HL-60 (cell line): ENCODE measurements around the gene EPB41L2.

ENCODE experiments used
- DNase-seq, 2 experiments: peaks; one replicate each; pipeline ENCODE4 v3.0.0-alpha.2; 2010 to 2020; ENCODE audit warnings: low read depth in 1 of 2, low spot score in 1 of 2
- H3K27ac ChIP-seq: fragments of 250-450 bp; sonication (Bioruptor Pico); replicated peaks from 2 replicates; pipeline ENCODE4 v1.5.1; 2020; ENCODE audit warnings: mild to moderate bottlenecking, moderate library complexity
- H3K27me3 ChIP-seq: fragments of 250-450 bp; sonication (Bioruptor Pico); 2 replicates; pipeline ENCODE4 v1.5.1; 2021; ENCODE audit warnings: mild to moderate bottlenecking, moderate library complexity; ENCODE audit not compliant: insufficient read depth, poor library complexity, severe bottlenecking
- H3K4me3 ChIP-seq: replicated peaks from 2 replicates; pipeline ENCODE4 v1.5.1; 2011; ENCODE audit warnings: mild to moderate bottlenecking, control low read depth, low read length; ENCODE audit not compliant: insufficient read depth
- GABPA ChIP-seq: IDR thresholded peaks from 2 replicates; pipeline ENCODE4 v1.6.1; 2012; ENCODE audit warnings: low read depth
- POLR2AphosphoS5 ChIP-seq: IDR thresholded peaks from 2 replicates; pipeline ENCODE4 v1.6.1; 2012; ENCODE audit warnings: low read depth
- REST ChIP-seq: IDR thresholded peaks from 2 replicates; pipeline ENCODE4 v1.6.1; 2012; ENCODE audit warnings: low read depth; ENCODE audit not compliant: insufficient replicate concordance
- SPI1 ChIP-seq: IDR thresholded peaks from 2 replicates; pipeline ENCODE4 v1.6.1; 2012; ENCODE audit warnings: low read depth, mild to moderate bottlenecking, borderline replicate concordance
- TF ChIP-seq, protein P1 (sequence below): IDR thresholded peaks from one replicate; pipeline ENCODE4 v1.5.1; 2011; ENCODE audit warnings: low read length, control low read depth, inconsistent platforms; ENCODE audit not compliant: insufficient read depth

EPB41L2 gene

DNA sequence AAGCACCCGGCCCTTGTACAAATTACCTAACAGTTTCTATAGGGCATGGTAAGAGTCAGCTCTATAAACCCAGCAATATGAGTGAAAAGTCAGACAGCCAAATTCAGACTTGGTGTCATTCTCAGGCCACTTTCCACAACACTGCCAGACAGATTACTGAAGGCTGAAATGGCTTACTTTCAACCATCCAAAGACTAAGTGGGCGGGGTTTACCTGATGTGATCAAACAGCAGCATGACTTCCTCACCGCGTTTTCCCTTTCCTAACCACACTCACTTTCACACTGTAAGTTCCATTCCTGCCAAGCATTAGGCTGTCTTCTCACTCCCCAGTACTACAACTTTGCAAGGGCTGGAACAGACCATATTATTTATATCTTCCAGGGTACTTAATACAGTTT is 149.9 kb downstream of the EPB41L2 start:
- Histone ChIP-seq H3K4me3 (no peak overlapping the region), H3K27ac (no peak overlapping the region), H3K27me3 (peaks cover 2% of the 10 kb centered on the region)
- DNase-seq: no peak
- TF ChIP-seq, protein P1, sequence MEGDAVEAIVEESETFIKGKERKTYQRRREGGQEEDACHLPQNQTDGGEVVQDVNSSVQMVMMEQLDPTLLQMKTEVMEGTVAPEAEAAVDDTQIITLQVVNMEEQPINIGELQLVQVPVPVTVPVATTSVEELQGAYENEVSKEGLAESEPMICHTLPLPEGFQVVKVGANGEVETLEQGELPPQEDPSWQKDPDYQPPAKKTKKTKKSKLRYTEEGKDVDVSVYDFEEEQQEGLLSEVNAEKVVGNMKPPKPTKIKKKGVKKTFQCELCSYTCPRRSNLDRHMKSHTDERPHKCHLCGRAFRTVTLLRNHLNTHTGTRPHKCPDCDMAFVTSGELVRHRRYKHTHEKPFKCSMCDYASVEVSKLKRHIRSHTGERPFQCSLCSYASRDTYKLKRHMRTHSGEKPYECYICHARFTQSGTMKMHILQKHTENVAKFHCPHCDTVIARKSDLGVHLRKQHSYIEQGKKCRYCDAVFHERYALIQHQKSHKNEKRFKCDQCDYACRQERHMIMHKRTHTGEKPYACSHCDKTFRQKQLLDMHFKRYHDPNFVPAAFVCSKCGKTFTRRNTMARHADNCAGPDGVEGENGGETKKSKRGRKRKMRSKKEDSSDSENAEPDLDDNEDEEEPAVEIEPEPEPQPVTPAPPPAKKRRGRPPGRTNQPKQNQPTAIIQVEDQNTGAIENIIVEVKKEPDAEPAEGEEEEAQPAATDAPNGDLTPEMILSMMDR: no peak
- TF ChIP-seq SPI1 (no peak), REST (no peak), GABPA (no peak), POLR2AphosphoS5 (no peak)

DNA sequence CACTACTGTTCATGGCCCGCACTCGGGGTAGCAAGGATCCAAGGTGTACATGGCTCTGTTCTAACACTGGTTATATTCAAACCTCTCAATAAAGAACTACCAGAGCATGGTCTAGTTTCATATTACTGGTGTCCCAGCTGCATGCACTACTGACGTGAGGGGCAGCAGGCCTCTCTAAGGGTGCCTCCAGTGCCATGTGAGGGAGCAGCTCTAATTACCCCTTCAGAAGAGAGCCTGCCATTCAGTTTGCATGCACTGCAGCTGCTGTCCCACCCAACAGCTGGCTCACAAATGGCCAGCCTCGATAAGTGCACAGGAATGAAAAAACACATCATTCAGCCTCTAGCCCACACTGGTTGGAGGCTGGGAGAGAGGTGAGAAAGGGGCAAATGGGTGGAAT is 150.6 kb downstream of the EPB41L2 start:
- no peak for TF ChIP-seq GABPA
- TF ChIP-seq, protein P1: no peak
- TF ChIP-seq SPI1: no peak
- TF ChIP-seq POLR2AphosphoS5: no peak
- TF ChIP-seq REST: no peak

DNA sequence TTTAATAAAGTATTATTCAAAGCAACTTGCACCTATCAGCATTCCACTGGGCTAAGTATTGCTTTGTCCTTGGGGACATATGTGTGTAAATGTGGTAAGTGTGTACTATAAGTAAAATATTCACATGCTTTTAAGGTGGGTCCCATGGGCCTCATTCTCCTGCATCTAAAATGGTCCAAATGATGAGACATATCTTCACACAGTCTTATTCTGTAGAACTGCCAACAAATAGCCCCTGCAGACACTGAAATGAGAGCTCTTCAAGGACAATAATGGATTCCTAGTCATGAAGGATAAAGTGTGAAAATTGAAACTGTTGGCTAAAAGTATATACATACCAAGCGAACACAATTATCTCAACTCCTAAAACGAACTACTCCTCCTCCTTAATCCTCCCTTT is 154.1 kb downstream of the EPB41L2 start:
- TF ChIP-seq GABPA: no peak
- TF ChIP-seq, protein P1: no peak
- no peak for TF ChIP-seq SPI1
- no peak for TF ChIP-seq REST
- TF ChIP-seq POLR2AphosphoS5: no peak

More for the DNA sequence above, 150.6 kb downstream of the EPB41L2 start:
- H3K4me3 ChIP-seq: no peak overlapping the region
- DNase-seq: no peak
- no peaks in the 10 kb centered on the region for H3K27me3 ChIP-seq
- H3K27ac ChIP-seq: no peak overlapping the region

More for the DNA sequence above, 154.1 kb downstream of the EPB41L2 start:
- Histone ChIP-seq H3K27me3 (no peaks in the 10 kb centered on the region), H3K4me3 (no peak overlapping the region), H3K27ac (no peak overlapping the region)
- DNase-seq: no peak
